Subcutaneous abdominal adipose tissue (tissue), 5 donors: ENCODE measurements around the gene BLOC1S4.
A peak's percentile ranks its signal among the peaks of the same experiment; 100 is the strongest.

Experiments
- H3K27ac ChIP-seq: one replicate; pipeline ENCODE4 v1.7.0; 2013; ENCODE audit warnings: low read depth, mild to moderate bottlenecking, inconsistent platforms, low read length, moderate library complexity
- H3K27me3 ChIP-seq, 5 donors: one replicate each; pipeline ENCODE4 v1.7.0; 2013; ENCODE audit warnings: low read length in 5 of 5, inconsistent platforms in 1 of 5; ENCODE audit not compliant: control insufficient read depth in 5 of 5, insufficient read depth in 4 of 5
- H3K36me3 ChIP-seq, 5 donors: one replicate each; pipeline ENCODE4 v1.7.0; 2013; ENCODE audit warnings: low read length in 5 of 5; ENCODE audit not compliant: control insufficient read depth in 5 of 5, insufficient read depth in 5 of 5
- H3K4me1 ChIP-seq, 5 donors: one replicate each; pipeline ENCODE4 v1.7.0; 2013; ENCODE audit warnings: low read length in 5 of 5, mild to moderate bottlenecking in 3 of 5, moderate library complexity in 1 of 5; ENCODE audit not compliant: control insufficient read depth in 5 of 5, insufficient read depth in 5 of 5
- H3K4me3 ChIP-seq, 5 donors: one replicate each; pipeline ENCODE4 v1.7.0; 2013; ENCODE audit warnings: low read length in 5 of 5, low read depth in 1 of 5
- H3K9ac ChIP-seq, 5 donors: one replicate each; pipeline ENCODE4 v1.7.0; 2013; ENCODE audit warnings: low read length in 5 of 5, mild to moderate bottlenecking in 4 of 5, moderate library complexity in 3 of 5
- H3K9me3 ChIP-seq, 5 donors: one replicate each; pipeline ENCODE4 v1.7.0; 2013; ENCODE audit warnings: low read length in 5 of 5; ENCODE audit not compliant: control insufficient read depth in 5 of 5
- donor health status: healthy.
- donor health status: healthy.
- donor health status: healthy.
- donor health status: healthy.
- donor health status: healthy.

BLOC1S4 gene

DNA sequence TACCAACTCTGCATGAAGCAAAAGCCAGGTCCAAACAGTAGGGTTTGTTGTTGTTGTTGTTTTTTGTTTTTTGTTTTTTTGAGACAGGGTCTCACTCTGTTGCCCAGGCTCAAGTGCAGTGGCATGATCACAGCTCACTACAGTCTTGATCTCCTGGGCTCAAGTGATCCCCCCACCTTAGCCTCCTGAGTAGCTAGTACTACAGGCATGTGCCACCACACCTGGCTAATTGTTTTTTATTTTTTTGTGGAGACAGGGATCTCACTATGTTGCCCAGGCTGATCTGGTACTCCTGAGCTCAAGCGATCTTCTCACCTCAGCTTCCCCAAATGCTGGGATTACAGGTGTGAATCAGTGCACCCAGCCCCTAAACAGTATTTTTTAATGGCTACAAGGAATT, 16.1 kb upstream of the BLOC1S4 start:
- Histone ChIP-seq H3K27me3 (no peaks in the 10 kb centered on the region), H3K27ac (no peak overlapping the region), H3K9me3 (no peaks in the 10 kb centered on the region), H3K9ac (no peak overlapping the region), H3K4me1 (peaks cover 4 to 10% (median 8%) of the 10 kb centered on the region in 5 donors), H3K36me3 (peaks cover 0 to 13% (median 10%) of the 10 kb centered on the region in 5 donors), H3K4me3 (no peak overlapping the region)

DNA sequence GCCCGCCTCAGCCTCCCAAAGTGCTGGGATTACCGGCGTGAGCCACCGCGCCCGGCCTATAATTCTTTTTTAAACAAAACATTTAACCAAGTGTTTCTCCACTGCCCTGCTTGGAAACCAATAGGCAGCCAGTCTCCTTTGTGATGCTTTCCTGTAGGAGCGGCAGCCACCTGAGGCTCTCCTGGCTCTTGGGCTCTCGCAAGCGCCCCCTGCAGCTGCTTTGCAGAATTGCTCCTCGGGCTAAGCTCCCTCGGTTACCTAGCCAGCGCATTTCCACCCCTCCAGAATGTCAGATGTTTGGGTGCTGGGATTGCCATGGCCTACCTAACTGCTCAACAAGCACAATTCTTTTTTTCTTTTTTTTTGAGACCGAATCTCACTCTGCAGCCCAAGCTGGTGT, 14.6 kb upstream of the BLOC1S4 start:
- Histone ChIP-seq H3K27me3 (no peaks in the 10 kb centered on the region), H3K27ac (no peak overlapping the region), H3K36me3 (peaks cover 4 to 14% (median 11%) of the 10 kb centered on the region in 5 donors), H3K9ac (no peak overlapping the region), H3K4me3 (no peak overlapping the region), H3K9me3 (no peaks in the 10 kb centered on the region), H3K4me1 (peaks cover 4 to 12% (median 10%) of the 10 kb centered on the region in 5 donors)

DNA sequence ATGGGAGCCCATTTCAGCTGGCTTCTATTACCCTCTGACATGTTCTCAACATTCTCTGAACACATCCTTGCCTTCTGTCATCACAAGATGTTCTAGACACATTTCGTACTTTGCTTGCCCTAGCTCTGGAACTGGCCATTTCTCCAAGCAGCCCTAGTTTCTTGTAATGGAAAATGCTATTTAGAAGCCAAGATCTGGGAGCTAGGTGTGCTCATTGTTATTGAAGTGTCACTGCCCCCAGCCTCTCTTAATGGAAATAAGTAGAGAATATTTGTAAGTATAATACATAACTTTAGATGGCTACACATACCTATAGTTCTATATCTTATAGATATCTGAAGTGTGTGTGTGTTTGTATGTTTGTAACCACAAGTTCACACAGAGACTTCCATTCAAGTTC, 13.2 kb upstream of the BLOC1S4 start:
- Histone ChIP-seq H3K27me3 (no peaks in the 10 kb centered on the region), H3K36me3 (peaks cover 4 to 17% (median 13%) of the 10 kb centered on the region in 5 donors), H3K4me1 (peaks cover 4 to 25% (median 18%) of the 10 kb centered on the region in 5 donors), H3K9ac (no peak overlapping the region), H3K27ac (no peak overlapping the region), H3K4me3 (no peak overlapping the region), H3K9me3 (no peaks in the 10 kb centered on the region)

- Histone ChIP-seq H3K4me3 (no peak overlapping the region), H3K9me3 (no peaks in the 10 kb centered on the region), H3K36me3 (peaks cover 4 to 20% (median 13%) of the 10 kb centered on the region in 5 donors), H3K27ac (no peak overlapping the region), H3K27me3 (no peaks in the 10 kb centered on the region), H3K4me1 (peaks cover 9 to 36% (median 29%) of the 10 kb centered on the region in 5 donors), H3K9ac (no peak overlapping the region)
Measured at GRCh38 chr4:6703786-6704185, 12.2 kb upstream of the BLOC1S4 start.

DNA sequence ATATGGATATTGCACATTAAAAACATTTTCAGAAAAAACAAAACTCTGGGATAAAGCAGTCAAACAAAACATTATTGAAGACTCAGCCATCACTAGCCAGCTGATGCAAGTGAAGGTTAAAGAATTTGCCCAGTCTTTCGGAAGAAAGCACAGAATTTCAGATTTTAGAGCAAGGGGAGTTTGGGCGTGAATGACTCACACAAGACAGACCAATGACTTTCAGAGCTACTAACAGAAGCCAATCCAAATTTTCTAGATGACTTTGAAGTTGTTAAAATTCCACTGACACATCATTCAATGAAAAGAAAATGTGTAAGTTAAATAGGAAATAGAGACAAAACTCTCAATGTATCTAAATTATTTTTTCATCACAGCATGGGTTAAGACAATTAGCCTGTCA, 10.3 kb upstream of the BLOC1S4 start:
- H3K27ac ChIP-seq: no peak overlapping the region
- no peaks in the 10 kb centered on the region for H3K27me3 ChIP-seq
- H3K36me3 ChIP-seq: peaks cover 4 to 17% (median 8%) of the 10 kb centered on the region in 5 donors
- H3K9ac ChIP-seq: no peak overlapping the region
- H3K9me3 ChIP-seq: no peaks in the 10 kb centered on the region
- H3K4me1 ChIP-seq: peaks cover 9 to 49% (median 43%) of the 10 kb centered on the region in 5 donors
- H3K4me3 ChIP-seq: no peak overlapping the region

DNA sequence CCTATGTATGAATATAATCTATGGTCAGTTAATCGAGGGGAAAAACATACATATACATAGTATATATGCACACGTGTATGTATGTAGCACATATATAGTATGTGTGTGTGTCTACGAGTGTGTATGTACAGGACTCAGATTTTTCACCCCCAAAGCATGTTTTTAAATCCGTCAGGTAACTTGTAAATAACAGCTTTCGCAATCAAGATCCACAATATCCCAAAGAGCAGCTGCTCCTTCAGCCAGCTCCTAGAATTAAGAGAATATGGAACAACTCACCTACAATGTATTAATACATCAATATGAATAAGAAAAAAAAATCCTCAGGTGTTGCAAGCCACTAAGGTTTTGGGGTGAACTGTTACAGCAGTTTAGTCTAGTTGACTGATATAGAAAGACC, 9.8 kb upstream of the BLOC1S4 start:
- no peak overlapping the region for H3K4me3 ChIP-seq
- H3K9me3 ChIP-seq: no peaks in the 10 kb centered on the region
- H3K4me1 ChIP-seq: peaks cover 9 to 49% (median 43%) of the 10 kb centered on the region in 5 donors
- no peaks in the 10 kb centered on the region for H3K27me3 ChIP-seq
- no peak overlapping the region for H3K27ac ChIP-seq
- H3K36me3 ChIP-seq: peaks cover 4 to 16% (median 8%) of the 10 kb centered on the region in 5 donors
- H3K9ac ChIP-seq: no peak overlapping the region

GRCh38 chr4:6709230-6710114, 6.5 kb upstream of the BLOC1S4 start, which contains the start of gene MRFAP1L1:
Gene MRFAP1L1, minus strand, starts transcription at chr4:6709865. Its CDS starts 236 bp downstream, at chr4:6709629.
- H3K4me3 ChIP-seq: peak within 1 kb of the TSS; percentile 82 to 96 (median 92)
- H3K27ac ChIP-seq: peak within 1 kb of the TSS; percentile 71
- peaks cover 4 to 39% (median 33%) of the 10 kb centered on the region in 5 donors for H3K4me1 ChIP-seq

DNA sequence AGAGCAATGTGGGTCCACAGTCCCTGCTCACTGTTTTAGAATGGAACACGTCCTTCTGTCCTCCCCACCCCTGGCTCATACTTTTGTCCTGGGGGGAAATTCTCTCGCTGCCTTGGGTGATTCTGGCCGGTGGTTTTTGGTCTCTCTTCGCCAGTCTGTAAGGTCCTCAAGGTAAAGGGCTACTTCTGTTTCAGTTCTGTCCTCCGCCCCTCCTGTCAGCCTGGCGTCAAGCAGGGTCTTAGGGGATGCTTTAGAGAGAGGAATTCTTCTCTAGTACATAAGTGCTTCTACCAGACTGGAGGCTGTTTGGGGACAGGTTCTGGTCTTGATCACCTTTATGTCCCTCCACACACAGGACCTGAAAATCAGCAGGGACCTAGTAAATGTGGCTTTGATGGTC, 5.7 kb upstream of the BLOC1S4 start:
- peak overlapping the region; percentile 52 for H3K27ac ChIP-seq
- peaks cover 0 to 9% (median 6%) of the 10 kb centered on the region in 5 donors for H3K36me3 ChIP-seq
- H3K4me3 ChIP-seq: peak overlapping the region; percentile 82 to 96 (median 92)
- H3K4me1 ChIP-seq: peaks cover 4 to 40% (median 35%) of the 10 kb centered on the region in 5 donors
- H3K27me3 ChIP-seq: no peaks in the 10 kb centered on the region
- no peaks in the 10 kb centered on the region for H3K9me3 ChIP-seq
- H3K9ac ChIP-seq: peak overlapping the region in 4 of 5 donors; percentile 52 to 79 (median 66)

More at GRCh38 chr4:6709230-6710114, 6.5 kb upstream of the BLOC1S4 start, which contains the start of gene MRFAP1L1:
- H3K9ac ChIP-seq: peak within 1 kb of the TSS; percentile 43 to 88 (median 82)
- H3K27me3 ChIP-seq: no peaks in the 10 kb centered on the region
- H3K36me3 ChIP-seq: peaks cover 0 to 9% (median 6%) of the 10 kb centered on the region in 5 donors
- no peaks in the 10 kb centered on the region for H3K9me3 ChIP-seq

- Histone ChIP-seq H3K27me3 (no peaks in the 10 kb centered on the region), H3K27ac (no peak overlapping the region), H3K36me3 (peaks cover 0 to 9% (median 2%) of the 10 kb centered on the region in 5 donors), H3K4me3 (no peak overlapping the region), H3K4me1 (peaks cover 7 to 45% (median 39%) of the 10 kb centered on the region in 5 donors), H3K9ac (no peak overlapping the region), H3K9me3 (no peaks in the 10 kb centered on the region)
Measured at GRCh38 chr4:6710996-6711395, 5.0 kb upstream of the BLOC1S4 start.

DNA sequence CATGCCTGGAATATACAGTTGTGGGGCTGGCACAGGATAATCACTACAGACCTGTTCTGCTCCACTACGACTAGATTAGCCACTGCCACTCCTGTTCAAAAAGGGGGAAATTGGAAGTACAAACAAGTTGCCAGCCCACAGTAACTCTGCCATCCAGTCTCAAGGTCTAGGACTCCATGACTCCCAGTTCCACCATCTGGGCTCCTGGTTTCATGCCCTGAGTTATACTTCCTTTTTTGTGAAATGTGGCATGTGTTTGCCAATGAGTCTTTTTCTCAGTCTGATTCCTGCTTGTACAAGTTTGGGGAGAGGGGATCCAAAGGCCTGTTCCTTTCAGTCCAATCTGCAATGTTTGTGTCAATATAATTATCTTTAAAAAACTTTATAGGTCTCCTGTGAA, 1.0 kb upstream of the BLOC1S4 start:
- Histone ChIP-seq H3K4me1 (peaks cover 2 to 32% (median 28%) of the 10 kb centered on the region in 5 donors), H3K9me3 (no peaks in the 10 kb centered on the region), H3K27ac (no peak overlapping the region), H3K27me3 (no peaks in the 10 kb centered on the region), H3K9ac (no peak overlapping the region), H3K4me3 (no peak overlapping the region), H3K36me3 (peaks cover 0 to 3% (median 0%) of the 10 kb centered on the region in 5 donors)
